H1 (cell line): ENCODE measurements around the gene GREM2. TPM values are rescaled to one million over a fixed set of nuclear protein-coding genes. Genes with fewer than 3 reads are reported as not detected.

Experiments
- CTCF ChIA-PET: fragments of 300-600 bp; sonication (Branson Sonifier 250); formaldehyde crosslinking; loops from one replicate; lab custom pipeline; 2021; ENCODE audit not compliant: partially characterized antibody; lab: Charles Lee
- POLR2A ChIA-PET: fragments of 300-600 bp; sonication (Branson Sonifier 250); formaldehyde crosslinking; loops from one replicate; lab custom pipeline; 2021; ENCODE audit warnings: inconsistent platforms; ENCODE audit not compliant: partially characterized antibody; lab: Charles Lee
- DNase-seq, 2 experiments: peaks; one replicate each; pipeline versions ENCODE4 v3.0.0 to v3.0.0-alpha.2; 2010 to 2022; ENCODE audit warnings: low spot score in 2 of 2, low read depth in 1 of 2, mixed read lengths in 1 of 2
- FAIRE-seq: peaks from 2 replicates; lab custom pipeline; 2011; peaks lifted over from hg19 to GRCh38; lab: Jason Lieb, UNC
- H2AFZ ChIP-seq: 2 replicates; pipeline ENCODE4 v1.8.1; 2012; ENCODE audit warnings: low read length, inconsistent platforms
- H2AK5ac ChIP-seq: 2 replicates; pipeline ENCODE4 v1.6.1; 2013; ENCODE audit warnings: low read depth, low read length
- H2BK120ac ChIP-seq: replicated peaks from 2 replicates; pipeline ENCODE3; 2013; ENCODE audit warnings: low read depth, low read length, inconsistent platforms
- H2BK12ac ChIP-seq: 2 replicates; pipeline ENCODE4 v1.6.1; 2013; ENCODE audit warnings: low read depth, low read length
- H2BK15ac ChIP-seq: 2 replicates; pipeline ENCODE4 v1.6.1; 2013; ENCODE audit warnings: low read length
- H2BK20ac ChIP-seq: 2 replicates; pipeline ENCODE4 v1.6.1; 2013; ENCODE audit warnings: low read length
- H2BK5ac ChIP-seq: 2 replicates; pipeline ENCODE4 v1.6.1; 2013; ENCODE audit warnings: low read depth, low read length
- H3K14ac ChIP-seq: 2 replicates; pipeline ENCODE4 v1.6.1; 2013; ENCODE audit warnings: inconsistent platforms; ENCODE audit not compliant: insufficient read length
- H3K18ac ChIP-seq: 2 replicates; pipeline ENCODE4 v1.6.1; 2013; ENCODE audit warnings: low read length; ENCODE audit errors: extremely low read depth
- H3K23ac ChIP-seq: 2 replicates; pipeline ENCODE4 v1.6.1; 2013; ENCODE audit warnings: inconsistent platforms; ENCODE audit not compliant: insufficient read length
- H3K23me2 ChIP-seq: 2 replicates; pipeline ENCODE4 v1.6.1; 2013; ENCODE audit warnings: low read depth, low read length
- H3K27ac ChIP-seq: 2 replicates; pipeline ENCODE4 v1.6.1; 2011; ENCODE audit warnings: low read depth, low read length, inconsistent platforms
- H3K27me3 ChIP-seq, 4 experiments: replicated peaks in 1 of 4; 1 replicate in 1 of 4; 2 replicates in 3 of 4; pipeline versions ENCODE4 v1.6.1 to v1.8.1; 2011 to 2013; ENCODE audit warnings: low read length in 3 of 4, mild to moderate bottlenecking in 3 of 4, inconsistent platforms in 2 of 4, mixed read lengths in 2 of 4, moderate library complexity in 1 of 4; ENCODE audit not compliant: control insufficient read depth in 3 of 4, insufficient read depth in 3 of 4; ENCODE audit errors: extremely low read depth in 1 of 4
- H3K36me3 ChIP-seq, 4 experiments: 2 replicates each; pipeline versions ENCODE4 v1.6.1 to v1.8.1; 2011 to 2013; ENCODE audit warnings: mild to moderate bottlenecking in 4 of 4, low read length in 3 of 4, moderate library complexity in 2 of 4, control low read depth in 1 of 4, inconsistent platforms in 1 of 4; ENCODE audit not compliant: insufficient read depth in 4 of 4, control insufficient read depth in 2 of 4
- H3K4ac ChIP-seq: replicated peaks from 2 replicates; pipeline ENCODE3; 2013; ENCODE audit warnings: low read length, low read depth, mixed read lengths, inconsistent platforms; ENCODE audit not compliant: insufficient read length
- H3K4me1 ChIP-seq, 4 experiments: replicated peaks in 1 of 4; 1 replicate in 1 of 4; 2 replicates in 3 of 4; pipeline versions ENCODE4 v1.6.1 to v1.8.1; 2011 to 2013; ENCODE audit warnings: low read length in 3 of 4, inconsistent platforms in 2 of 4, mixed read lengths in 1 of 4; ENCODE audit not compliant: insufficient read depth in 4 of 4, control insufficient read depth in 3 of 4
- H3K4me2 ChIP-seq, 2 experiments: 2 replicates each; pipeline versions ENCODE4 v1.6.1 to v1.8.1; 2011 to 2013; ENCODE audit warnings: low read depth in 2 of 2, low read length in 2 of 2, control low read depth in 1 of 2, inconsistent platforms in 1 of 2, mild to moderate bottlenecking in 1 of 2; ENCODE audit not compliant: insufficient read depth in 1 of 2
- H3K4me3 ChIP-seq, 4 experiments: fragments of 200-600, 300-600 bp in 1 of 4; sonication (generic), shearing (Covaris generic), sonication (Bioruptor Twin) in 1 of 4; 2 replicates each; pipeline versions ENCODE4 v1.5.1 to v1.8.1; 2011 to 2016; ENCODE audit warnings: low read length in 4 of 4, low read depth in 3 of 4, control low read depth in 2 of 4, inconsistent platforms in 2 of 4, mild to moderate bottlenecking in 2 of 4, mixed read lengths in 1 of 4, moderate library complexity in 1 of 4; ENCODE audit not compliant: insufficient read depth in 2 of 4; ENCODE audit errors: extremely low read depth in 1 of 4
- H3K56ac ChIP-seq: replicated peaks from 2 replicates; pipeline ENCODE3; 2013; ENCODE audit warnings: low read depth, mild to moderate bottlenecking, mixed read lengths, low read length, inconsistent platforms; ENCODE audit not compliant: insufficient read length
- H3K79me1 ChIP-seq: 2 replicates; pipeline ENCODE4 v1.6.1; 2013; ENCODE audit warnings: low read depth, low read length, control low read depth
- H3K79me2 ChIP-seq, 2 experiments: 2 replicates each; pipeline versions ENCODE4 v1.6.1 to v1.8.1; 2012 to 2013; ENCODE audit warnings: low read length in 2 of 2, mild to moderate bottlenecking in 2 of 2, inconsistent platforms in 1 of 2; ENCODE audit not compliant: insufficient read depth in 2 of 2, control insufficient read depth in 1 of 2
- H3K9ac ChIP-seq, 4 experiments: replicated peaks in 1 of 4; 1 replicate in 1 of 4; 2 replicates in 3 of 4; pipeline versions ENCODE4 v1.6.1 to v1.8.1; 2011 to 2013; ENCODE audit warnings: low read depth in 3 of 4, low read length in 3 of 4, control low read depth in 2 of 4, mild to moderate bottlenecking in 2 of 4, moderate library complexity in 2 of 4, inconsistent platforms in 1 of 4; ENCODE audit errors: extremely low read depth in 1 of 4
- H3K9me3 ChIP-seq, 2 experiments: 2 replicates each; pipeline versions ENCODE4 v1.6.1 to v1.8.1; 2012 to 2013; ENCODE audit warnings: mild to moderate bottlenecking in 2 of 2, moderate library complexity in 2 of 2, control low read depth in 1 of 2, inconsistent platforms in 1 of 2, low read depth in 1 of 2, low read length in 1 of 2, mixed read lengths in 1 of 2; ENCODE audit not compliant: insufficient read depth in 2 of 2
- H4K20me1 ChIP-seq, 2 experiments: replicated peaks in 1 of 2; 2 replicates each; pipeline versions ENCODE3 to v1.8.1; 2011 to 2013; ENCODE audit warnings: inconsistent platforms in 2 of 2, low read length in 2 of 2, mild to moderate bottlenecking in 1 of 2; ENCODE audit not compliant: insufficient read depth in 2 of 2, control insufficient read depth in 1 of 2
- H4K5ac ChIP-seq: 2 replicates; pipeline ENCODE4 v1.6.1; 2013; ENCODE audit warnings: low read length, low read depth, mixed read lengths, inconsistent platforms; ENCODE audit not compliant: insufficient read length
- H4K8ac ChIP-seq: 2 replicates; pipeline ENCODE4 v1.8.0; 2013; ENCODE audit warnings: mild to moderate bottlenecking, moderate library complexity, low read length, inconsistent platforms; ENCODE audit not compliant: insufficient read depth; ENCODE audit errors: extremely low read depth
- H4K91ac ChIP-seq: replicated peaks from 2 replicates; pipeline ENCODE3; 2013; ENCODE audit warnings: low read length, mixed read lengths, inconsistent platforms; ENCODE audit not compliant: insufficient read length
- CBX5 ChIP-seq: fragments of 300-800, 300-1000 bp; sonication (generic); IDR thresholded peaks from 2 replicates; pipeline ENCODE4 v1.7.1; 2016; ENCODE audit warnings: antibody characterized with exemption, low read length, low read depth
- CEBPB ChIP-seq: IDR thresholded peaks from 2 replicates; pipeline ENCODE4 v1.6.1; 2012; ENCODE audit warnings: low read depth, low read length
- JUND ChIP-seq: IDR thresholded peaks from 2 replicates; pipeline ENCODE4 v1.6.1; 2011; ENCODE audit warnings: mild to moderate bottlenecking, improper control_type of control experiment, low read length
- MAX ChIP-seq: IDR thresholded peaks from 2 replicates; pipeline ENCODE4 v1.6.1; 2012; ENCODE audit warnings: inconsistent platforms
- RXRA ChIP-seq: IDR thresholded peaks from 2 replicates; pipeline ENCODE4 v1.6.1; 2011; ENCODE audit warnings: low read depth, mild to moderate bottlenecking, low read length, moderate library complexity; ENCODE audit not compliant: insufficient read depth
- SAP30 ChIP-seq: fragments of 300-600 bp; sonication (generic); IDR thresholded peaks from 2 replicates; pipeline ENCODE4 v1.7.1; 2012; ENCODE audit warnings: low read length, moderate library complexity, mild to moderate bottlenecking, inconsistent platforms; ENCODE audit not compliant: insufficient read depth, insufficient replicate concordance
- SIN3A ChIP-seq, 2 experiments: IDR thresholded peaks in 1 of 2; conservative IDR thresholded peaks in 1 of 2; 2 replicates each; pipeline ENCODE4 v1.6.1; 2011 to 2012; ENCODE audit warnings: low read length in 2 of 2, improper control_type of control experiment in 1 of 2, low read depth in 1 of 2, mild to moderate bottlenecking in 1 of 2
- TBP ChIP-seq: IDR thresholded peaks from 2 replicates; pipeline ENCODE4 v1.6.1; 2011; ENCODE audit warnings: low read depth, low read length, improper control_type of control experiment
- WGBS, 2 experiments: shearing (Covaris generic) in 1 of 2; methylation state at CpG; one replicate each; pipeline versions ENCODE4 v1.1.6 to v1.1.7; 2013 to 2015; ENCODE audit warnings: low lambda C conversion rate in 2 of 2, mixed read lengths in 2 of 2, inconsistent platforms in 1 of 2, low coverage in 1 of 2, missing lambda C conversion rate in 1 of 2; ENCODE audit not compliant: insufficient replicate concordance in 2 of 2, insufficient coverage in 1 of 2, insufficient read length in 1 of 2; ENCODE audit errors: extremely low coverage in 1 of 2, missing lambda C conversion rate in 1 of 2; 5-methylcytosine and 5-hydroxymethylcytosine counted together
- polyA plus RNA-seq, 7 experiments: library from polyadenylated mRNA; depleted of rRNA in 3 of 7; stranded (reverse) in 5 of 7; unstranded in 2 of 7; fragments of >200 nt in 5 of 7; fragments of 200-250 nt in 2 of 7; gene quantifications; 1 replicate in 5 of 7; 2 replicates in 1 of 7; 4 replicates in 1 of 7; pipeline versions ENCODE4 v1.2.1 to v1.2.3, GENCODE V29; 2011 to 2013; ENCODE audit warnings: missing spikeins in 2 of 7, mixed read lengths in 2 of 7
- total RNA-seq: library from RNA; stranded (reverse); fragmentation: NEBNext Ultra II Directional; extraction: Animal tissue kit (Norgen Biotek cat#: 25700); gene quantifications from 2 replicates; pipeline ENCODE4 v1.2.1, GENCODE V29; 2021

The GREM2 gene
- total and polyA plus RNA-seq, 2 of the 8 experiments (the other 6 are each of a cell fraction or from before 2014, with no cell fraction given), result 0.05 TPM; not detected in 1

GRCh38 chr1:240491156-240491555 lies 120.8 kb downstream of the GREM2 start:
- Histone ChIP-seq H4K91ac (no peak overlapping the region), H3K36me3 (no peaks in the 10 kb centered on the region), H2BK12ac (no peak overlapping the region), H3K14ac (no peak overlapping the region), H3K23me2 (peaks cover 2% of the 10 kb centered on the region; the same call in 1 of the 2 replicates), H3K27me3 (peaks cover 0 to 14% (median 10%) of the 10 kb centered on the region in 4 experiments; a peak in 4 of 7 replicates), H3K27ac (no peak overlapping the region), H2BK120ac (no peak overlapping the region), H3K4me1 (peaks cover 0 to 4% (median under 1%) of the 10 kb centered on the region in 4 experiments; a peak in 2 of 7 replicates), H3K23ac (no peak overlapping the region), H3K56ac (no peak overlapping the region), H3K4me3 (no peak overlapping the region), H3K9me3 (no peaks in the 10 kb centered on the region), H3K4me2 (no peak overlapping the region; a peak in 2 of 4 replicates), H3K79me2 (no peaks in the 10 kb centered on the region), H2BK20ac (no peak overlapping the region), H3K4ac (no peak overlapping the region), H2AK5ac (no peak overlapping the region), H4K8ac (no peak overlapping the region), H3K9ac (no peak overlapping the region), H3K18ac (no peak overlapping the region), H4K5ac (no peak overlapping the region), H3K79me1 (no peaks in the 10 kb centered on the region), H2AFZ (no peak overlapping the region), H4K20me1 (no peaks in the 10 kb centered on the region), H2BK15ac (no peak overlapping the region), H2BK5ac (no peak overlapping the region)
- no peak for FAIRE-seq
- ChIA-PET POLR2A (no interaction called here), CTCF (interaction anchor here (1.0 to 4.3 kb wide), 4 partner anchors 19 to 216 kb away, joined by 3 to 20 read pairs (median 8); no protein-coding TSS in a partner anchor)
- DNase-seq, result no peak
- 55% methylated on average over 5 of the region's 5 CpGs; no CpG with 5 or more reads in 1 of the 2 experiments for WGBS, 2 experiments
- TF ChIP-seq CEBPB (no peak), SIN3A (conservative IDR thresholded peaks at IDR 0.05 in 1 of 2, IDR thresholded peaks at IDR 0.05 in 1 of 2; ENCODE audit: low read depth in 1 of 2, low read length in 2 of 2) (no peak), CBX5 (no peak), MAX (no peak), TBP (no peak), RXRA (no peak), SAP30 (no peak), JUND (peak; percentile 39; the same call in 1 of the 2 replicates)
